Stimulated activated CD4-positive, alpha-beta T cell treated with anti-CD3 and anti-CD28 coated beads, Interleukin-1b, Interleukin-23, amount 100 ng/mL, for 24 hours (primary cell): ENCODE results near the gene ATP2A2.
"Not testable (repeated sequence)": the region's sequence is repeated elsewhere in the genome, so short reads cannot be mapped to it uniquely, and the experiment has no call there.

Experiments
- DNase-seq, 4 experiments: peaks; one replicate each; pipeline ENCODE4 v3.0.0-alpha.2; 2020; ENCODE audit warnings: low read depth in 4 of 4, low spot score in 1 of 4

Gene ATP2A2

DNA sequence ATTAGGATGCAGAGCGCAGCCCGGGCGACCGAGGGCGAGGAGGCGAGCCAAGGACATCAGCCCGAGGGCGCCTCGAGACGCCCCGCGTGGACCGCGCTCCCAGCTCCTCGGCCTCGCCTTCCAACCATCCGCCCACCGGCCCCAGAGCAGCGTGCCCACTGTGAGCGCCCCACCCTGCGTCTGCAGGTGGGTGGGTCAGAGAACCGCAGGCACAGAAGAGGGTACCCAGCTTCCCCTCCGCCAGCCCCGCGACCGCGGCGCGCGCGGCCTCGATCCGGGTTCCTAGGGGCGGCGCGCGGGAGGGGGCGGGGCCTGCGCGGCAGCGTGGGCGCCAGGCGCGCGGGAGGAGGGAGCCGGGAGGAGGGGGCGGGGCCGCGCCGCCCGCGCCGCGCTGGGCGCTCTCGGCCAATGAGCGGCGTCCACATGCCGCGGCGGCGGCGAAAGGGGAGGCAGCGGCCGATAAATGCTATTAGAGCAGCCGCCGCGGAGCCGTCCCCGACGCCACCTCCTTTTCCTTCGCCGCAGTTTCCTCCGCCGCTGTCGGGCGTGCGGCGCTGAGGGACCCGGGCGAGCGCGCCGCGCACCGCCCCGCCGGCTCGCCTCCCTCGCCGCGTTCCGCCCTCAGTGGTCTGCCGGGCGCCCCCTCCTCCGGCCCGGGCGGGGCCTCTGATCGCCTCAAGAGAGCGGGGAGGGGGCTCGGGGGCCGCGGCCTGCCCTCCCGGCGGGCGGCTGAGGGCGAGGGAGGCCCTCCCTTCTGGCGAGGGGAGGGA is at the start of gene ATP2A2:
Gene ATP2A2 (plus strand): TSS at position 469 of the 770 bp plus-strand sequence. CDS start 543 bp downstream, outside the sequence.
- DNase-seq: peak; percentile 72 to 87 (median 77)

DNA sequence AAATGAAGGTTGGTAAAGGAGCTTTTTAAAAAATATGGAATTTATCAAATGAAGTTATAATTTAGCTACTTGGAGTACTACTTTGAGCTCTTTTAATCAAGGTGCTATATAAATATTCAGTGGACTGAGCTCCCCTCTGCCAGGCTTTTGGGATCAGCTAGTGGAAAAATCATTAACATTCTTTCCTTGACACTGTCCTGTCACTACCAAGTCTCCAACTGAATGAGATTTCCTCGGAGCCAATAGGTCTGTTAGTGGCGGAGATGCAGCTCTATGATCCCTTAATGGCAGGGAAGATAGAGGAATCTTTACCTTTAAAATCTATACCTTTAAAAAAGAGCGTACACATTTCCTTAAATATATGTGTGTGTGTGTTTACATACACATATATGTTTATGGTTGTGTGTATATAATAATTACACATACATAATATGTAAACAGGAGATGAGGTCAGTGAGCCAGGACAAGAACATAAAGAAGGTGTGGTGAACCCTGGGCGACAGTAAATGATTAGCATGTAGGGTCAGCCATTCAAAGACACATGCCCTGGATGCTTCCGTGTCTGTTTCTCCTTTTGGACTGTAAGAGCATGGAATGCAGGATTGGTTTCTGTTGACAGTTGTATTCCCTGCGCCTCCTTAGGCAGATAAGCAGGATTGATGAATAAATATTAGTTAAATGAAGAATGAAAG is 47.7 kb upstream of the ATP2A2 start:
- no peak for DNase-seq

DNA sequence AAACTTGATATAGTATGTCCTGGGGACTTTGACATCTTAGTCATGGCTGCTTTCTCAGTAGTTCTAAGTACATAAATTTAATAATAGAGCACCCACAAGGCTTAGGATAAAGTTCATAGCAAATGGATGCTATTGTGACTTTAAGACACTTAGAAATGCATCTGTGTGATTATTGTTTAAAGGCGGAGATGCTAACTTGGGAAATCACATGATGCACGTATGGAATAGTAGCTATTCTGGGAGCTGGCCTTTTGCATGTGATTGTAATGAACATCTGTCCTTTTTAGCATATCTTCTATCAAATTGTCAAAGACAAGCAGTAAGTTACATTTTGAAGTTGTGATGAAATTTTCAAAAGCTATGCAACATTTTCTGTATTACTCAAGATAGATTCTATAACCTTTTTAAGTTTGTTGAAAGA is 46.7 kb upstream of the ATP2A2 start:
- DNase-seq: no peak

DNA sequence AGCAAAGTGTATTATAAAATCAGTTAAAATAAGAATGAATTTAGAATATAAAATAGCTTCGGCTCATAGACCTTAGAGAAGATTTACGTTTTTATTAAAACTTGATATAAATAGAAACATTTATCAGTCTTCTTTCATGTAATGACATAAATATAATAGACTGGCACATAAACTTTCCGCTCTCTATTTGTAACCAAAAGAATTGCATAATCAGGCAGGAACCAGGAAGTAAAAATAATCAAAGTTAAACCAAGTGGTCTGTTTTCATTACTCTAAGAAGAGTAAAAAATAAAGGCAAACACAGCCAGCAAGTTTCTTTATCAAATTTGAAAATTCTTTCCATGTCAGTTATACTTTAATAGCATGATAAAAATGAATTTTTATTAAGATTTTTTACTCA is 46.3 kb upstream of the ATP2A2 start:
- DNase-seq: no peak

DNA sequence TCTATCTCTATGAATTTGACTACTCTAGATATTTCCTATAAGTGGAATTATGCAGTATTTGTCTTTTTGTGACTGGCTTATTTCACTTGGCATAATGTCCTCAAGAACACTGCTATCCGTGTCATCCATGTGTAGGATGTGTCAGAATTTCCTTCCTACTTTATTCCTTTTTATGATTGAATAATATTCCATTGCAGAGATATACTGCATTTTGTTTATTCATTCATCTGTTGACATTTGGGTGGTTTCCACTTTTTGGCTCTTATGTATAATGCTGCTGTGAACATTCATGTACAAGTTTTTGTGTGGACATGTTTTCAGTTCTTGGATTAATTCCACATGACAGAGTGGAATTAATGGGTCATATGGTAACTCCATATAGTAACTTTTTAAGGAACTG is 45.7 kb upstream of the ATP2A2 start:
- DNase-seq: no peak

DNA sequence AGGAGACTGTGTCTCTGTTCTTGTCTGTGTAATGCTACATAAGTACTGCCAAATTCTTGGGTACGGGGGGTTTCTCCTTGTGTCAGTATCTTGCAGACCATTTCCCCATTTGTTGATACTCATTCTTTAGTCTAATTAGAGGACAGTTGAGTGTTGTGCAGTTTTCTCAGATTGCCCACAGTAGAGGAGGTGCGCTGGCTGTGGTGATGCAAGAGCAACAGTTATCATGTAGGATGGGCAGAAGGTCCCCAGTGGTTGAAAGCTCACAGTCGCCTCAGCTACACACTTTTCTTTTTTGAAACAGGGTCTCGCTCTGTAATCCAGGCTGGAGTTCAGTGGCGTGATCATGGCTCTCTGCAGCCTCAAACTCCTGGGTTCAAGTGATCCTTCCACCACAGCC is 37.8 kb upstream of the ATP2A2 start:
- no peak for DNase-seq

DNA sequence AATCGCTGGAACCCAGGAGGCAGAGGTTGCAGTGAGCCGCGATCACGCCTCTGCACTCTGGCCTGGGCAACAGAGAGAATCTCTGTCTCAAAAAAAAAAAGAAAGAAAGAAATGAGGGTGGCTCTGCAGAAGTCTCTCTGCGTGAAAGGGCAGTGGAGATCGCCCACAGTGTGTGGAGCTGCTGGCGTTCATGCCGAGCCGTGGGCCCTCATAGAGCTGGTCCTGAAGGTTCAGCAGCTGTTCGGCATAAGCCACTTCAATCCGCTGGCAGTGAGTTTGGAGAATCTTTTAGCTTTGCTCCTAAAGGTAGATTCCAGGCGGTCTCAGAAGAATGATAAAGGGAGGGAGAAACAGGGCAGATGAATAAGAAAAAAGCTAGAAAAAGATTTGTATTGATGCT is 36.7 kb upstream of the ATP2A2 start:
- no peak for DNase-seq

DNA sequence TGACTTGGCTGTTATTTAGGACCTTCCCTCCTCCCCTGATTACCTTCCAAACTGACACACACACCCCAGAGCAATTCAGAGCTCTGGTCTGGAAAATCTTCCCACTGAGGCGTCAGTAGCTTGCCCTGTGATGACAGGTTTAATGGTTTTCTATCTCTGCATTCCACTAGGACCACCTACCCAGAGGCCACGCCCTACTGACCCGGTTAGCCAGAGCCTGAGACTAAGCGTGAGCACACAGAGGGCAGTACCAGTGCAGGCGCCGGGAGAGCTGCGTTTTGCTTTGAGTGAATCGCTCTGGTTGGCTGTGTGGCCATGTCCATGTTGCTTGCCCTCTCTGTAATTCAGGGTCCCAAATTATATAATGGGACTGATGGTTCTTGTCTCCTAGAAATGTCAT is 36.2 kb upstream of the ATP2A2 start:
- DNase-seq: no peak

DNA sequence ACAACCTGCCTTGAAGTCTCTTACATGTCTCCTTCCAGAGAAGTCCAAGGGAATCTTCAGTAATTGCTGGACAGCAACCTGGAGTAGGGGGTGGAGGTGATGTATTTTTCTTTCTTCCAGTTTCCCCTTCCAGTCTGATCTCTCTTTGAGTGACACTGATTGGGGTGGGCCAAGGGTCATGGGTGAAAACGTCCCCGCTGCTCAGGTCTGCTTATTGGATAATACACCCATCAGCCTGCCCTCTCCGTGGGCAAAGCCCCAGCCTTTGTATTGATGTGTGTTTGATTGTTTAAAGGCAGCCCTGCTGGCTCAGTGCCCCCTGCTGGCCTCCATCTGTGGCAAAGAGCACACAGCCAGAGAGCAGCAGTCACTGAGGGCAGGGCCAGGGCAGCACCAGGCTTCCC is 35.7 kb upstream of the ATP2A2 start:
- peak; percentile 20 to 25 (median 22) for DNase-seq

DNA sequence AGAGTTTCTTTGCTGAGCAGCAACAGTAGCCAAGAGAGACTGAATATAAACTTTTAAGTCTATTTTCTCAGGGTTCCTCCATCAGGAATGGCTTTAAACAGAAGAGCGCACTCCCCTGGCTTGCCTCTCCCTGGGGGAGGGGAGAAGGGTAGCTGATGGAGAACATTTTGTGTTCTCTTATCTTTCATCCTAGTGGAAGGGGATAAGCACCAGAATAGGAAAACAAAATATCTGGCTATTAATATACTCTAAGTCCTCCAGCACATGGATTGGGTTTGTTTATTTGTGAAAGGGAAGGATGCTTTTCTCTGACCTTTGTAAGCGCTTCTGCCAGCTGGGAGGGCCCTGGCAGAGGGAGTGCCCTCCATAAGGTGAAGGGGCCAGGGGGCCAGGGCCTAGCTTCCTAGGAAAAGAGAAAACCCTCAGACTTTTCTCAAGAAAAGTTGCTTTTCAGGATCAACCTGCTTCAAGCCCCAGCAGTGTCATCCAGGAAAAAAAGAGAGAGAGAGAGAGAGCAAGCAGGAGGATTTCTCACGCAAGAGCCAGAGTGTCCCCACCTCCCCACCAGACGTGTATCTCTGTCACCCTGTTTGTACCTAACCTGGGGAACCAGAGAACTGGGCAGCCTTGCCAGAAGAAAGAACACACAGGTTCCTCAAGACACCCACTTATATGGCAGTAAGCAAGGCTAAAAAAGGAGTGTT is 34.3 kb upstream of the ATP2A2 start:
- DNase-seq: no peak

DNA sequence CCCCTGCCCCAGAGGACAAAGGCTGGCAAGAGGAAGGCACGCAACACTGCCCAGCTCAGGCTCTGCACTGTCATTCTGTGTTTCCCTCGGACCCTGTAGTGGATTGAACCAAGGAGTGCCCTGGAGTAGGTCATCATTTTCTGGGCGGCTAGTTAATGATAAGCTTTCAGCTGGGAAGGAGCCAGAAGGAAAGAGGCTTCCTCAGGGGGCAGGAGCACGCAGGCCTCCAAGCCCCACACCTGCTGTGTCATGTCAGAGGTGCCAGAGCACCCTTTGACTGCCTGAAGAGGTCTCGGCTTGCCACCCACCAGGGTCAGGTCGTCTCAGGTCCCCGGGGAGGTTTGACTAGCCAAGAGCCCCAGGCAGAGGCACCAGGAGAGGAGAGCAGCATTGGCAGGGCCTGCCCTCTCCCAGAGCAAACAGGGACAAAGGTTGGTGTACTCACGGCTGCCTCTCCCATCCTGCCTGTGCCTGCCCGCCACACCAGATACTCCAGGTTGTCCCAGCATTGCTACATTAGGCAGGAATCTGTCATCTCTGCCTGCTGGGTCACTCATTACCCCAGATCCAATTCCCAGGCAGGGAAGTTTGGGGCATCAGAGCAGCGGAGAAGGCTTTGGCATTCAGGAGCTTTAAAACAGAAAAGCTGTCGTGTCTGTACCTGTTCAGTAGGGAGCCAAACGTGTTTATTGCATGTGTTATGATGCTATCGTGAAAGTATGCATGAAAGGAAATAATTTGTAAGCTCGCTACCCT is 33.5 kb upstream of the ATP2A2 start:
- no peak for DNase-seq

DNA sequence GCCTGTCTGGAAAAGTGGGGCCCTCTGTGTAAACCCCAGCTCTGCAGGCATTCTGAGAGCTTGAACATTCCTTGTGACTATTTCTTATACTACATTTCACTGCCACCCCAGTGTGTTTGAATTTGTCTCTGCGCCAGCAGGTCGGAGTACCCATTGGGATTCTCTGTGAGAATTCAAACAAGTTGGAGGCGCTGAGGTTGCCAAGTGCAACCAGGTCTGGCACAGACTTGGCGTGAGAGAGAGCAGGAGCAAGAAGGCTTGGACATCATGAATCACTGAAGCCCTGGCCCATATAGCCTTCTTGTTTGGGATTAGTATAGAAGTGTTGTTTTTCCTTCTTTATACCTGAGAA is 33.0 kb upstream of the ATP2A2 start:
- DNase-seq: no peak

DNA sequence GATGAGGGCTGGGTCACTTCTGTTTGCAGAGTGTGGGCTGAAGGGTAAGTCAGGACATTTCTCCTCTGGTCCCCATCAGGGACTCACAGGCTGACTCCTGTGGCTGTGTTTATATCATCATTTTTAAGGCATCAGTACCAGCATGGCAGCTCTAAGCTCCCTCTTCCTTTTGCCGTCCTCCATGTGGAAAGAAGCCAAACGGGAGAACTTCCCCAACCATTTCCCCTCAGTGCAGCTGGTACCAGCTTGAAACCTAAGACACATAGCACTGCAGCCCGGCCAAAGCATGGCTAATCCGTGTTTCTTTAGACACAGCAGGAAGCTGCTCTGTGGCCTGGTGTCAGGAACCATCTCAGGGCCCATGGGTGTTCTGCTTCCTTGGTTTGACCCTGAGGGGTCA is 31.9 kb upstream of the ATP2A2 start:
- DNase-seq: no peak

DNA sequence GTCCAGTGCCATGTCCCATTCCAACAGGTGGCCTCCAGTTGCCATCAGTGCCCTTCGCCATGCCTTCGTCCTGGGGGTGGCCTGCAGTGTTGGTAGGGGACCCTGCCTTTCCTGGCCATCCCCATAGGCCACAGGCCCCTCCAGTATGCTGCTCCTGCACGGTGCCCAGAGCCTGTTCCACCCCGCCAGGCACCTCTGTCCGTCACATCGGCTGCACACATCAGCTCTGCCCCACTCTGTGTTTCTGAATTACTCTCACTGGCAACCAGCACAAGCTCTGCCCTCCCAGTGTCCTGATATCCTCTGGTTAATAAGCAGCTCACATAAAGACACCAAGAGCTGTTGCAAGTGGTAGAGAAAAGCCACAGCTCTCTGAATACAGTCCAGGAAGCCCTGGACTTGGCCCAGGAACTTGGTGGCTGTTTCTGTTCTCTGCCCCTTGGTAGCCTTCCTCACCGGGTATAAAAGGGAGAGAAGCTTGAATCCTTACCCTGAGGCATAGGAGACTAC is 31.3 kb upstream of the ATP2A2 start:
- no peak for DNase-seq

DNA sequence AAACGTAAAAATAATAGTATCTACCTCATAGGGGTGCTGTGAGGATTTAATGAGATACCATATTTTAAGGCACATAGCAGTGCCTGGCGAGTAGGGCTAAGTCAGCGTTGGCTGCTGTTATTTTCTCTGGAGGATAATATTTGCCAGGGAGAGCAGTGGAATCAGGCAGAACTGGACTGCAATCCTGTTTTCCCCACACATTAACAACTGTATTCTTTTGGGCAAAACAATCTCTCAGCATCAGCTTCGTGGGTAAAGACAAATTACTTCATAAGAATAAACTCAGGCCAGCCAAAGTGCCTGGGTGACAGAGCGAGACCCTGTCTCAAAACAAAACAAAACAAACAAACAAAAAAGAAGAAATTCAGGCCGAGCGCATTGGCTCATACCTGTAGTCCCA is 29.7 kb upstream of the ATP2A2 start:
- no peak for DNase-seq

DNA sequence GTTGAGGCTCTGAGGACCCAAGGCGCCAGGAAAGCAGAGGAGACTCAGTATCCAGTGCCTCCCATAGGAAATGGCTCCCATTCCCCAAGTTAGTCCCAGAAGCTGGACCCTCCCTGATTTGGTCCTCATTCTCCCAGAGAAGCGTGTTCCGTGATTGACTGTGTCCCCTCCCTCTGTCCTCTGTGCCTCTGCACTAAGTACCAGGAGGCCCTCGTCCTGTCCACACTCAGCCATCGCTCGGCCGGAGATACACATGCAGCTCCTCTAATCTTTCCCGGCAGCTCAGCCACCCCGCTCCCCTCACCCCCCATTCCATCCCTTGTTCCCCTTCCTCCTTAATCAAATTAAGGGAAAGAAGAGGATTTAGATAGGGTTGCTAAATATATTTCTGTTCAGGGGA is 28.3 kb upstream of the ATP2A2 start:
- no peak for DNase-seq

DNA sequence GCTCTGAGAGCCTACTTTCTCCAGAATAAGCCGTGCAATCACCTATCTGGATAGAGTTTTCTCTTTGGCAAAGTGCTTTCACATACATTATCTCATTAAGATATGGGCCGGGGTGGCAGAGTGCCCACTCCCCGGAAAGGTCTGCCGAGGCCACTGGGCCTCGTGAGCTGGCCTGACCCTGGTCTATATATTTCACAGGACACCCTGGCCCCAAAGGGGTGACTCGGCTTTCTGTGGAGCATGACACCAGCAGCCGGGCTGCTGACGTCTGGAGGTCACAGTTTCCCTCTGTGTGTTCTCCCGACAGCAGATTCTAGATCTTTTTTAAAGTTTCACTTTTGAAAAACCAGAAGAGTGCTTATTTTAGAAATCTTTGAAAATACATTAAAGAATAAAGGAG is 27.9 kb upstream of the ATP2A2 start:
- DNase-seq: no peak

DNA sequence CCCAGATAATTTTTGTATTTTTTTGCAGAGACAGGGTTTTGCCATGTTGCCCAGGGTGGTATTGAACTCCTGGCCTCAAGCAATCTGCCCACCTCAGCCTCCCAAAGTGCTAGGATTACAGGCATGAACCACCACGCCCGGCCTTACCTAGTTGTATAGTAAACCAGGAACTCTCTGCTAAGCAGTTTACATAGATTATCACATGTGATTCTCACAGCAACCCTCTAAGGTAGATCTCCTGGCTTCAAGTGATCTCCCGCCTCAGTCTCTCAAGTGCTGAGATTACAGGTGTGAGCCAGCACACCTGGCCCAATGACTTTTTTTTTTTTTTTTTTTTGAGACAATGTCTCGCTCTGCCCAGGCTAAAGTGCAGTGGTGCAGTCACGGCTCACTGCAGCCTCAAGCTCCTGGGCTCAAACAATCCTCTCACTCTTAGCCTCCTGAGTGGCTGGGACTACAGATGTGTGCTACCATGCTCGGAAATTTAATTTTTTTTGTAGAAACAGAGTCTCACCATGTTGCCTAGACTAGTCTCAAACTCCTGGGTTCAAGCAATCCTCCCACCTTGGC is 26.0 kb upstream of the ATP2A2 start:
- no peak for DNase-seq

DNA sequence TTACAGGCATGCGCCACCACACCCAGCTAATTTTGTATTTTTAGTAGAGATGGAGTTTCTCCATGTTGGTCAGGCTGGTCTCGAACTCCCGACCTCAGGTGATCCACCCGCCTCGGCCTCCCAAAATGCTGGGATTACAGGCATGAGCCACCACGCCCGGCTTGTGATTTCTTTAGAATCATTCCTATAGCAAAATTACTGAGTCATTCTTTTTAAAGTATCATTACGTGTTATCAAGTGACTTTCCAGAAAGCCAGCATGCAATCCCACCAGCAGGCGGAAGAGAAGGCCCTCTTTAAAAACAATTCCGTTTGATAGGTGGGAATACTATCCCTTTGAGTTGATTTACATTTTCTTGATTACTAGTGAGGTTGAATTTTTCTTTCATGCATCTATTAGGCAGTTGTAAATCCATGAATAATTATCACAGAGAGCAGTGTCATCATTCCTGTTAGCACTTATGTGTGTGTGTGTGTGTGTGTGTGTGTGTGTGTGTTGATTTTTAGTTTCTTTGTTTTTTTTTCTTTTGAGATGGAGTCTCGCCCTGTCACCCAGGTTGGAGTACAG is 25.1 kb upstream of the ATP2A2 start:
- DNase-seq: not testable (repeated sequence)

DNA sequence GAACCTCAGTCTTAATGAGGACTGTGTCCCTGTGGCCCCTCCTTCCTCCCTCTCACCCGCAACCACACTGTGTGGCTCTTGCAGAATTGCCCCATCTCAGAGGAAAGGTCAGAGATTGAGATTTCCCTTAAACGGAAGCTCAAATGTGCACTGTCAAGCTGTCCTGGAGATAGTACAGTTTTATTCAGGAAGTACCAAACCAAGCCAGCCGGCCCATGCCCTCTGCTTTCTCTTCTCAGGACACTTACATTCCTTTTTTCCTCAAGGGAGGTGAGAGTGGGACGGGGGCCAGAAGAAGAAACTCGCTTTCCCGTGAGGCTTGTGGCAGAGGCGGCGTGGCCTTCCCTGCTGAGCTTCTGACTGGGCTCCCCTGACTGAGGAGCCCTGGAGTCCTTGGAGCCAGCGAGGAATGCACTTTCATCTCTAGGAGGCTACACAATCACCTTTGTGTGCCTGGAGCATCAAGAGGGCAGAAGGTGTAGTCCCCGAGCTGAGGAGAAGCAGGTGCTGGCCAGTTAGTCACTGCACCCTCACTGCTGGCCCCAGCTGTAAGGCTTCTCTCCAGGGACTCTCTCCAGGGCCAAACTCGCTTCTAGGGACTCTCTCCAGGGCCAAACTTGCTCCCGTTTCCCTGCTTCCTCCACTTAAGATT is 24.1 kb upstream of the ATP2A2 start:
- DNase-seq: no peak
